HG03460 (cell line): ENCODE measurements around the gene ELOF1.
A peak's percentile ranks its signal among the peaks of the same experiment; 100 is the strongest.
"Not testable (repeated sequence)": the region's sequence is repeated elsewhere in the genome, so short reads cannot be mapped to it uniquely, and the experiment has no call there.

ENCODE experiments used
- ATAC-seq: cut with Tn5 transposase; IDR thresholded peaks from one replicate; pipeline ENCODE4 v1.9.1; 2021; ENCODE audit not compliant: unreplicated experiment

The ELOF1 gene

GRCh38 chr19:11558881-11559828 lies at the start of gene ELOF1:
TSS of gene ELOF1 (minus strand) at chr19:11559230. CDS start at chr19:11554347, 4,883 bp downstream.
- peak; percentile 83 for ATAC-seq

- ATAC-seq, result no peak
These were observed 47.5 kb upstream of the ELOF1 start for GRCh38 chr19:11606484-11606883.

- ATAC-seq, result not testable (repeated sequence)
These were observed 40.7 kb upstream of the ELOF1 start for GRCh38 chr19:11599704-11600103.

GRCh38 chr19:11598746-11599145 lies 39.7 kb upstream of the ELOF1 start:
- no peak for ATAC-seq

GRCh38 chr19:11598103-11598483 lies 39.1 kb upstream of the ELOF1 start:
- ATAC-seq, result no peak

- ATAC-seq, result peak; percentile 94
These were observed 38.4 kb upstream of the ELOF1 start, which contains the start of gene ZNF627 for GRCh38 chr19:11597202-11598102. TSS of gene ZNF627 (plus strand) at chr19:11597483. CDS start at chr19:11597628, 145 bp downstream.

- ATAC-seq, result no peak
These were observed 37.1 kb upstream of the ELOF1 start for GRCh38 chr19:11596156-11596555.

GRCh38 chr19:11594084-11594483 lies 35.1 kb upstream of the ELOF1 start:
- ATAC-seq, result no peak

GRCh38 chr19:11587975-11588631 lies 29.1 kb upstream of the ELOF1 start:
- ATAC-seq, result no peak

- ATAC-seq, result no peak
These were observed 28.4 kb upstream of the ELOF1 start for GRCh38 chr19:11587302-11587974.

- no peak for ATAC-seq
These were observed 27.3 kb upstream of the ELOF1 start for GRCh38 chr19:11586331-11586730.

GRCh38 chr19:11581740-11582139 lies 22.7 kb upstream of the ELOF1 start:
- ATAC-seq, result no peak

GRCh38 chr19:11580116-11580515 lies 21.1 kb upstream of the ELOF1 start:
- no peak for ATAC-seq

- ATAC-seq, result no peak
These were observed 19.5 kb upstream of the ELOF1 start for GRCh38 chr19:11578258-11579142.

GRCh38 chr19:11577451-11578257 lies 18.6 kb upstream of the ELOF1 start, which contains the start of gene ACP5:
TSS of gene ACP5 (minus strand) at chr19:11577645. CDS start at chr19:11577317, 328 bp downstream.
- no peak for ATAC-seq

- ATAC-seq, result no peak
These were observed 17.2 kb upstream of the ELOF1 start for GRCh38 chr19:11576227-11576626.

GRCh38 chr19:11574689-11575088 lies 15.7 kb upstream of the ELOF1 start:
- no peak for ATAC-seq

GRCh38 chr19:11573763-11574162 lies 14.7 kb upstream of the ELOF1 start:
- ATAC-seq, result not testable (repeated sequence)
